NT2/D1 (cell line): ENCODE measurements around the gene EPX.

ENCODE experiments used
- SUZ12 ChIP-seq: IDR thresholded peaks from 2 replicates; pipeline ENCODE4 v1.6.1; 2011; ENCODE audit not compliant: insufficient read length, insufficient read depth; ENCODE audit errors: extremely low read depth
- YY1 ChIP-seq: IDR thresholded peaks from 2 replicates; pipeline ENCODE4 v1.6.1; 2011; ENCODE audit not compliant: insufficient read length, insufficient read depth
- ZNF274 ChIP-seq: IDR thresholded peaks from 2 replicates; pipeline ENCODE4 v1.6.1; 2011; ENCODE audit warnings: mild to moderate bottlenecking, low read depth, low read length

DNA sequence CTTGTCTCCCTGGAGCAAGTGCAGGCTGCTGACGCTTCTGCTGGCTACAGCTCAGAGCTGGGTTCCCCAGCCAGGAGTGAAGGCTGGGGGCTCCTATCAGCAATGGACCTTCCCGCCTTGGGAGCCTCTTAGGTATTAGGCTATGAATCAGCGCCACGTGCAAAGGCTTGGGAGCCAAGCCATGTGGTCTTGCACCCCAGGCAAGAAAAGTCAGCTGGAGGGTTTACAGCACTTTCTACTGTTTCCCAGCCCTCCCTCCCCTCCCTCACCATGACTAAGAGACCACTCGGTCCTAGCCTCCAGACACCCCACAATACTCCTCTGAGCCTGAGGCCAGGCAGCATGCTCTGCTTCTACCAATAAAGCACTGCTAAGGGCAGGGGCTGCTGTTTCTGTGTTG lies 12.3 kb downstream of the EPX start:
- TF ChIP-seq ZNF274, result no peak
- no peak for TF ChIP-seq YY1
- no peak for TF ChIP-seq SUZ12
